ENCODE results near the gene AKR1B15.

Gene AKR1B15

GRCh38 chr7:134612197-134612596 lies 63.3 kb downstream of the AKR1B15 start:
- DNase-seq (ENCODE audit: low read depth in 4 of 4, low spot score in 1 of 4), result no peak

- no peak for DNase-seq (ENCODE audit: low read depth in 4 of 4, low spot score in 1 of 4)
These were observed 64.9 kb downstream of the AKR1B15 start for GRCh38 chr7:134613623-134614347.

GRCh38 chr7:134616611-134617010 lies 67.7 kb downstream of the AKR1B15 start:
- DNase-seq (ENCODE audit: low read depth in 4 of 4, low spot score in 1 of 4), result no peak

- no peak for DNase-seq (ENCODE audit: low read depth in 4 of 4, low spot score in 1 of 4)
These were observed 70.0 kb downstream of the AKR1B15 start for GRCh38 chr7:134618756-134619530.

GRCh38 chr7:134619627-134620331 lies 70.9 kb downstream of the AKR1B15 start:
- DNase-seq (ENCODE audit: low read depth in 4 of 4, low spot score in 1 of 4), result no peak

GRCh38 chr7:134622303-134622995 lies 73.5 kb downstream of the AKR1B15 start:
- no peak for DNase-seq (ENCODE audit: low read depth in 4 of 4, low spot score in 1 of 4)

- no peak for DNase-seq (ENCODE audit: low read depth in 4 of 4, low spot score in 1 of 4)
These were observed 74.3 kb downstream of the AKR1B15 start for GRCh38 chr7:134623193-134623592.

- DNase-seq (ENCODE audit: low read depth in 4 of 4, low spot score in 1 of 4), result no peak
These were observed 76.6 kb downstream of the AKR1B15 start for GRCh38 chr7:134625550-134625949.

GRCh38 chr7:134627109-134627774 lies 78.3 kb downstream of the AKR1B15 start:
- no peak for DNase-seq (ENCODE audit: low read depth in 4 of 4, low spot score in 1 of 4)

- DNase-seq (ENCODE audit: low read depth in 4 of 4, low spot score in 1 of 4), result no peak
These were observed 78.9 kb downstream of the AKR1B15 start for GRCh38 chr7:134627775-134628153.

- no peak for DNase-seq (ENCODE audit: low read depth in 4 of 4, low spot score in 1 of 4)
These were observed 80.5 kb downstream of the AKR1B15 start for GRCh38 chr7:134629445-134629844.
